ENCODE measurements around the gene ARHGAP4. TPM values are rescaled to one million over a fixed set of nuclear protein-coding genes. Genes with fewer than 3 reads are reported as not detected.

Gene ARHGAP4
- total and polyA plus RNA-seq, 2 experiments from 2014 or later = 6.2 to 6.4 TPM

DNA sequence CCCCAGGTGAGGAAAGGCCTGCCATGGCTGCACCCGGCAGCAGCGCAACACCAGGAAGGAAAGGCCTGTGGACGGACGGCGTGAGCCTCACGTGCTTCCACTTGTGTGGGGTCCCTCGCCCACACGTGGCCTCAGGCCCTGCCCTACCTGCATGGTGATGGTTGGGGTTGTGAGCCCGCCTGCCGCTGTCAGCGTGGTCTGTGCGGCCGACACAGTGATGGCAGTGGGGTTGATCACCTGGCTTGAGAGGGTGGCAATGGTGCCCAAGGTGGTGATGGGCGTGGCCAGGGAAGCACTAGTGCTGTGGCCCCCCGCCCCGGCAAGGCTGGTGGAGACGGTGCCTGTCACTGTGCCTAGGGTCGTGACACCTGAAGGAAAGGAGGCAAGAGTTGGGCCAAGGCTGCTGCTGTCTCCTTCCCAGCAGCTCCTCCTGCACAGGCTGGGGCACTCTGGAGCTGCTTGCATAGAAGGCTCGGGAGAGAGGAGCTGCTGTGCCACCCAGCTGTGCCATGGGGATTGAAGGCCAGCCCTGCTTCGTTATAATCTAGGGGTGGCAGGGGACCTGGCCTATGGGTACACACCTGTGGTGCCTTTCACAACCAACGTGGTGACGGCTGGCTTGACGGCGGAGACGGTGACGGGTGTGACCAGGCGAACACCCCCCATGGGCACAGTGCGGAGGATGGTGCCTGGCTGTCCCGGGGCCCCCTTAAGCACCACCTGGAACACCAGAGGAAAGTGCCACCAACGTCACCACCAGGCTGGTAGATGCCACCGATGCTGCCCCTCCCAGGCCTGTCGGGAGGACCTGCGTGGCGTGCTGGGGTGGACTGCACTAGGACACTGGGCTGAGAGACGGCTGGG, 30.2 kb upstream of the ARHGAP4 start:
- no peaks in the 10 kb centered on the region for H3K9me2 ChIP-seq (replicated peaks; ENCODE audit: insufficient read depth)

DNA sequence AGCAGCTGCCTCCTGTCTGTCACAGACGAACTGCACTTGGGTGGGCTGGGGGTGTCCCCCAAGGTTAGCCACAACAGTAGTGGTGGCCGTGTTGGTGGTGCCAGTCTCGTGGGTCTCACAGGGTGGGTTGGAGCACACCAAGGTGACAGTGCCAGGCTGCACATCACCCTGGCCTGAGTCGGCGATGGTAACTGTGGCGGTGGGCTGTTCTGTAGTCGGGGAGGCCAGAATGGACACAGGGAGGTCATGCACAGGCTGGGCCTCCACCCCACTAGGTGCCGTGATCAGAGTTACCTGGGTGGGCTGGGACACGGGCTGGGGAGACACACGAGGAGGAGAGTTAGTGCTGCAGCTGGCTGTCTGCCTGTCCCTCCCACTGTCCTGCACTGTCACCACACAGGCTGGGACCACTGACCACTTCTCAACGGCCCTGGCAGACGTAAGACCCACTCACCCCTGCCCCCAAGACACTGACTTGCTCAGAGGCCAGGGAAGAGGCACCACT, 29.2 kb upstream of the ARHGAP4 start:
- H3K27me3 ChIP-seq = no peaks in the 10 kb centered on the region
- H2AFZ ChIP-seq = no peak overlapping the region
- H3K9me3 ChIP-seq (ENCODE audit: low read depth) = no peaks in the 10 kb centered on the region
- H4K20me1 ChIP-seq (ENCODE audit: insufficient read depth, poor library complexity, severe bottlenecking) = no peaks in the 10 kb centered on the region
- H3K27ac ChIP-seq = no peak overlapping the region
- no peak overlapping the region for H3K4me2 ChIP-seq
- H3K36me3 ChIP-seq (replicated peaks; ENCODE audit: insufficient read depth, low read depth) = no peaks in the 10 kb centered on the region
- no peak for DNase-seq (ENCODE audit: low spot score)
- no peaks in the 10 kb centered on the region for H3K9me2 ChIP-seq (replicated peaks; ENCODE audit: insufficient read depth)
- H3K79me2 ChIP-seq = no peaks in the 10 kb centered on the region
- no peak overlapping the region for H3K4me3 ChIP-seq
- TF ChIP-seq EZH2phosphoT487 (IDR thresholded peaks at IDR 0.05; ENCODE audit: low read depth, severe bottlenecking, unreplicated experiment) = no peak
- TF ChIP-seq, protein P1, sequence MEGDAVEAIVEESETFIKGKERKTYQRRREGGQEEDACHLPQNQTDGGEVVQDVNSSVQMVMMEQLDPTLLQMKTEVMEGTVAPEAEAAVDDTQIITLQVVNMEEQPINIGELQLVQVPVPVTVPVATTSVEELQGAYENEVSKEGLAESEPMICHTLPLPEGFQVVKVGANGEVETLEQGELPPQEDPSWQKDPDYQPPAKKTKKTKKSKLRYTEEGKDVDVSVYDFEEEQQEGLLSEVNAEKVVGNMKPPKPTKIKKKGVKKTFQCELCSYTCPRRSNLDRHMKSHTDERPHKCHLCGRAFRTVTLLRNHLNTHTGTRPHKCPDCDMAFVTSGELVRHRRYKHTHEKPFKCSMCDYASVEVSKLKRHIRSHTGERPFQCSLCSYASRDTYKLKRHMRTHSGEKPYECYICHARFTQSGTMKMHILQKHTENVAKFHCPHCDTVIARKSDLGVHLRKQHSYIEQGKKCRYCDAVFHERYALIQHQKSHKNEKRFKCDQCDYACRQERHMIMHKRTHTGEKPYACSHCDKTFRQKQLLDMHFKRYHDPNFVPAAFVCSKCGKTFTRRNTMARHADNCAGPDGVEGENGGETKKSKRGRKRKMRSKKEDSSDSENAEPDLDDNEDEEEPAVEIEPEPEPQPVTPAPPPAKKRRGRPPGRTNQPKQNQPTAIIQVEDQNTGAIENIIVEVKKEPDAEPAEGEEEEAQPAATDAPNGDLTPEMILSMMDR (IDR thresholded peaks at IDR 0.05; ENCODE audit: poor library complexity) = no peak
- no peak for TF ChIP-seq EZH2 (IDR thresholded peaks at IDR 0.05; ENCODE audit: borderline replicate concordance)
- 80% methylated on average over 12 of the region's 12 CpGs for WGBS (ENCODE audit: low lambda C conversion rate, missing lambda C conversion rate)
- H3K4me1 ChIP-seq (ENCODE audit: insufficient read depth) = no peaks in the 10 kb centered on the region

More for the DNA sequence above, 30.2 kb upstream of the ARHGAP4 start:
- TF ChIP-seq EZH2phosphoT487 (IDR thresholded peaks at IDR 0.05; ENCODE audit: low read depth, severe bottlenecking, unreplicated experiment) (no peak), EZH2 (IDR thresholded peaks at IDR 0.05; ENCODE audit: borderline replicate concordance) (no peak)
- TF ChIP-seq, protein P1 (IDR thresholded peaks at IDR 0.05; ENCODE audit: poor library complexity) = no peak
- no peaks in the 10 kb centered on the region for H3K4me1 ChIP-seq (ENCODE audit: insufficient read depth)
- no peaks in the 10 kb centered on the region for H3K9me3 ChIP-seq (ENCODE audit: low read depth)
- no peaks in the 10 kb centered on the region for H4K20me1 ChIP-seq (ENCODE audit: insufficient read depth, poor library complexity, severe bottlenecking)
- DNase-seq (ENCODE audit: low spot score) = no peak
- no peak overlapping the region for H3K27ac ChIP-seq
- no peaks in the 10 kb centered on the region for H3K27me3 ChIP-seq
- H3K36me3 ChIP-seq (replicated peaks; ENCODE audit: insufficient read depth, low read depth) = no peaks in the 10 kb centered on the region
- H3K4me2 ChIP-seq = no peak overlapping the region
- no peak overlapping the region for H3K4me3 ChIP-seq
- 90% methylated on average over 35 of the region's 35 CpGs for WGBS (ENCODE audit: low lambda C conversion rate, missing lambda C conversion rate)
- no peak overlapping the region for H2AFZ ChIP-seq
- H3K79me2 ChIP-seq = no peaks in the 10 kb centered on the region

DNA sequence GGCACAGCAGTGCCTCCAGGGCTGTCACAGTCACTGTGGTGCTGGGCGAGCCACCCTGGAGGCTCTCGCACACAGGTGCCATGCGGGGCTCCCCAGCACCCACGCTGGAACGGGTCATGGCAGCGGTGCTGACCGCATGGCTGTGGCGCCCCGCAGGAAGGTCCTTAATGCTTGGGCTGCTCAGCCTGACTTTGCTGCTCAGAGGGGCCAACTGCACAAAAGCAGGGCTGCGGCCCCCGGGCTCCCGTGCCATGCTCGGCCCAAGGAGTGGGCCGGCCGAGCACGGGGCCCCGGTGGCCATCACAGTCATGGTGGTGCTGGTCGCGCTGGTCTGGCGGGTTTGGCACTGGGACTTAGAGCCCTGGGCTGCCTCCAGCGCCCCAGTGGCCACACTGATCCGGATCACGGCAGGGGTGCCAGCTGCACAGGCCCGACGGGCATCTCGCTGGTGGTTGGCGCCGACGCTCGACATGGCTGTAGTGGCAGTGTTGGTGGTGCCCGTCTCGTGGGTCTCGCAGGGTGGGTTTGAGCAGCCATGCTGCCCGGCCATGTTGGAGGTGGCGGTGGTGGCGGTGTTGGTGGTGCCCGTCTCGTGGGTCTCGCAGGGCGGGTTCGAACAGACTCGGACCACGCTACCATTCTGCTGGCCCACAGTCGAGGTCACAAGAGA, 28.6 kb upstream of the ARHGAP4 start:
- TF ChIP-seq, protein P1 (IDR thresholded peaks at IDR 0.05; ENCODE audit: poor library complexity) = no peak
- TF ChIP-seq EZH2phosphoT487 (IDR thresholded peaks at IDR 0.05; ENCODE audit: low read depth, severe bottlenecking, unreplicated experiment) (no peak), EZH2 (IDR thresholded peaks at IDR 0.05; ENCODE audit: borderline replicate concordance) (no peak)
- Histone ChIP-seq H3K79me2 (no peaks in the 10 kb centered on the region), H3K4me1 (ENCODE audit: insufficient read depth) (no peaks in the 10 kb centered on the region), H3K4me3 (no peak overlapping the region), H3K9me2 (replicated peaks; ENCODE audit: insufficient read depth) (no peaks in the 10 kb centered on the region), H3K4me2 (no peak overlapping the region), H3K27me3 (no peaks in the 10 kb centered on the region), H3K36me3 (replicated peaks; ENCODE audit: insufficient read depth, low read depth) (no peaks in the 10 kb centered on the region), H3K27ac (no peak overlapping the region), H3K9me3 (ENCODE audit: low read depth) (no peaks in the 10 kb centered on the region), H2AFZ (no peak overlapping the region), H4K20me1 (ENCODE audit: insufficient read depth, poor library complexity, severe bottlenecking) (no peaks in the 10 kb centered on the region)
- WGBS (ENCODE audit: low lambda C conversion rate, missing lambda C conversion rate) = 96% methylated on average over 43 of the region's 44 CpGs
- no peak for DNase-seq (ENCODE audit: low spot score)
